ENCODE measurements around the gene ATF7. TPM values are rescaled to one million over a fixed set of nuclear protein-coding genes. Genes with fewer than 3 reads are reported as not detected.

Gene ATF7
- total and polyA plus RNA-seq, 2 of the 13 experiments (the other 11 are each of a cell fraction or from before 2014, with no cell fraction given), result 9.6 to 16.2 TPM

GRCh38 chr12:53493610-53494391 lies 132.4 kb downstream of the ATF7 start:
- Histone ChIP-seq H3K27me3 (ENCODE audit: control insufficient read depth in 1 of 2, insufficient read depth in 2 of 2, low read length in 2 of 2) (no peaks in the 10 kb centered on the region; a peak in 1 of 5 replicates), H3K79me2 (ENCODE audit: insufficient read depth, low read length) (no peaks in the 10 kb centered on the region), H3K4me1 (ENCODE audit: insufficient read depth, low read length) (peaks cover 57% of the 10 kb centered on the region), H2AFZ (ENCODE audit: low read length) (peak overlapping the region; percentile 63), H3K27ac (ENCODE audit: extremely low read length, insufficient read depth, low read length) (peak overlapping the region; percentile 33), H4K20me1 (ENCODE audit: insufficient read depth, low read length) (no peaks in the 10 kb centered on the region), H3K4me2 (ENCODE audit: low read depth, low read length) (peak overlapping the region; percentile 100), H3K9me3 (ENCODE audit: low read length) (no peaks in the 10 kb centered on the region), H3K9ac (ENCODE audit: insufficient read depth, low read depth, low read length) (peak overlapping the region; percentile 73), H3K4me3 (replicated peaks in 1 of 3; ENCODE audit: insufficient read depth in 1 of 3, low read depth in 2 of 3, low read length in 3 of 3) (peak overlapping the region; percentile 64 to 80 (median 75)), H3K36me3 (replicated peaks in 1 of 2; ENCODE audit: control insufficient read depth in 1 of 2, insufficient read depth in 2 of 2, low read length in 2 of 2) (no peaks in the 10 kb centered on the region)
- DNase-seq (ENCODE audit: low spot score) (no peak), FAIRE-seq (no peak), ATAC-seq (peak; percentile 18; the same call in 2 of the 3 replicates)
- 0% methylated on average over 11 of the region's 11 CpGs for WGBS (ENCODE audit: low lambda C conversion rate)
- BruUV-seq (replicated peaks), result TSS peak; percentile 77
- ChIA-PET CTCF (ENCODE audit: low intra/inter-chr PET ratio, low total read pairs) (no interaction called here), POLR2A (interaction anchor here (1.2 to 4.1 kb wide), 8 partner anchors 7 to 173 kb away, joined by 3 to 35 read pairs (median 4); partner anchors contain the start of genes AAAS, PRR13, SP1 and TARBP2)
- in situ Hi-C loops (cut with HindIII; ENCODE audit: extremely low pct_ligation_motif_present, low pct_unique_long_range_greater_than_20kb), result no loop called here
- intact Hi-C loops (cut with micrococcal nuclease; ENCODE audit: unreplicated experiment), result no loop called here
- TF ChIP-seq ZNF30 (CRISPR knock-in tag; IDR thresholded peaks at IDR 0.05) (no peak), CTCF (CRISPR knock-in tag; IDR thresholded peaks at IDR 0.05) (0 out of 2 replicates have a peak, but pooled peaks have one; percentile 18), MYPOP (CRISPR knock-in tag; IDR thresholded peaks at IDR 0.05) (no peak), RELA (CRISPR knock-in tag; IDR thresholded peaks at IDR 0.05) (no peak), SP5 (CRISPR knock-in tag; IDR thresholded peaks at IDR 0.05; ENCODE audit: borderline replicate concordance, low read depth) (peak; percentile 38; the same call in 1 of the 2 replicates), SIX1 (CRISPR knock-in tag; IDR thresholded peaks at IDR 0.05; ENCODE audit: borderline replicate concordance) (no peak), PBX2 (CRISPR knock-in tag; IDR thresholded peaks at IDR 0.05) (peak; percentile 51; the same call in 1 of the 2 replicates), FLYWCH1 (CRISPR knock-in tag; IDR thresholded peaks at IDR 0.05) (no peak), KLF16 (CRISPR knock-in tag; IDR thresholded peaks at IDR 0.05) (0 out of 4 replicates have a peak, but pooled peaks of 1 of the 2 experiments have one; percentile 18), PAF1 (CRISPR knock-in tag; IDR thresholded peaks at IDR 0.05) (no peak), FOXM1 (CRISPR knock-in tag; IDR thresholded peaks at IDR 0.05) (no peak), KDM2A (CRISPR knock-in tag; IDR thresholded peaks at IDR 0.05; ENCODE audit: borderline replicate concordance, low read depth) (0 out of 2 replicates have a peak, but pooled peaks have one; percentile 25), ZNF777 (CRISPR knock-in tag; IDR thresholded peaks at IDR 0.05) (0 out of 2 replicates have a peak, but pooled peaks have one; percentile 10), HCFC1 (IDR thresholded peaks at IDR 0.05; ENCODE audit: low read depth, low read length) (0 out of 2 replicates have a peak, but pooled peaks have one; percentile 8), ZNF552 (CRISPR knock-in tag; IDR thresholded peaks at IDR 0.05; ENCODE audit: borderline replicate concordance) (no peak), CBFB (CRISPR knock-in tag; IDR thresholded peaks at IDR 0.05) (no peak)
- TF ChIP-seq, protein P1, sequence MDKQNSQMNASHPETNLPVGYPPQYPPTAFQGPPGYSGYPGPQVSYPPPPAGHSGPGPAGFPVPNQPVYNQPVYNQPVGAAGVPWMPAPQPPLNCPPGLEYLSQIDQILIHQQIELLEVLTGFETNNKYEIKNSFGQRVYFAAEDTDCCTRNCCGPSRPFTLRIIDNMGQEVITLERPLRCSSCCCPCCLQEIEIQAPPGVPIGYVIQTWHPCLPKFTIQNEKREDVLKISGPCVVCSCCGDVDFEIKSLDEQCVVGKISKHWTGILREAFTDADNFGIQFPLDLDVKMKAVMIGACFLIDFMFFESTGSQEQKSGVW (CRISPR knock-in tag; IDR thresholded peaks at IDR 0.05; ENCODE audit: borderline replicate concordance), result no peak
- TF ChIP-seq, protein P2, sequence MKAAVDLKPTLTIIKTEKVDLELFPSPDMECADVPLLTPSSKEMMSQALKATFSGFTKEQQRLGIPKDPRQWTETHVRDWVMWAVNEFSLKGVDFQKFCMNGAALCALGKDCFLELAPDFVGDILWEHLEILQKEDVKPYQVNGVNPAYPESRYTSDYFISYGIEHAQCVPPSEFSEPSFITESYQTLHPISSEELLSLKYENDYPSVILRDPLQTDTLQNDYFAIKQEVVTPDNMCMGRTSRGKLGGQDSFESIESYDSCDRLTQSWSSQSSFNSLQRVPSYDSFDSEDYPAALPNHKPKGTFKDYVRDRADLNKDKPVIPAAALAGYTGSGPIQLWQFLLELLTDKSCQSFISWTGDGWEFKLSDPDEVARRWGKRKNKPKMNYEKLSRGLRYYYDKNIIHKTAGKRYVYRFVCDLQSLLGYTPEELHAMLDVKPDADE (CRISPR knock-in tag; IDR thresholded peaks at IDR 0.05), result no peak

Measured in HepG2 (cell line).